ENCODE results near the gene DUSP2.

Gene DUSP2

DNA sequence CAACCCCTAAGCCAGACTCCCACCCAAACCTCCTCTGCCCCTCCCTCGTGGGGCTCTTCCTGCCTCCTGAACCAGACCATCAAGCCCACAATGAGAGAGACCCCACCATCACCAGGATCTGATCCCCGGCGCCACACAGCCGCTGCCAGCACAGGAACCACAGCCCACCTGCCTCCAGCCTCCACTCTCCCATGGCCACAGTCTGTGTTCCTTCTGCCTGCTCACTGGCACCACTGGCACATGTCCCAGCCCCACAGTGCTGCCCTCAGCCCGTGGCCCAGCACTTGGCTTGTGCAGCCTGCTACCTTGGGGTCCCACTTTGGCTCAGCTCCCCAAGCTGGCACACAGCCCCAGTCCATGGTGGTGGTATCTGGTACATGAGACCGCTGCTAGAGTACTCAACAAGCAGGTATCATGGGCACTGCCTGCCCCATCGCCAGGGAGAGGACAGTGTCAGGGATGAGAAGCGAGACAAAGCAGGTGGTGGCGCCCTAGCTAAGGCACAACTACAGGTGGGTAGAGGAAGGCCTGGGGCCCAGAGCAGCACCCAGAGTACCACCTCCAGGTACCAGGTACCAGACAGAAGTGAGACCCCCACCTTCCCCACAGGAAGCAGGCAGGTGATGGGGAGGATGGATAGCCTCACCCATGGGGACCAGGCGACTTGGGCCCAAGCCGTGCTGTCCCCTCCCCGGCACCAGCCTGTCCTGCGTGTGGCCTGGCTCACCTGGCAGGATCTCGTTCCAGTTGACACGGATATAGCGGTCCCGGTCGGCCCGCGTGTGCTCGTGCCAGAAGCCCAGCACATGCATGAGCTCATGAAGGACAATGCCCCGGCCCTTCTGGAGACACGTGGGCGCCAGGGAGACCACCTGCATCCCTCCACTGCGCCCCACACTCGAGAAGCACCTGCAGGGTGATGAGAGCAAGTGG, 13.2 kb downstream of the DUSP2 start:
- DNase-seq (ENCODE audit: low read depth in 2 of 2): no peak

DNA sequence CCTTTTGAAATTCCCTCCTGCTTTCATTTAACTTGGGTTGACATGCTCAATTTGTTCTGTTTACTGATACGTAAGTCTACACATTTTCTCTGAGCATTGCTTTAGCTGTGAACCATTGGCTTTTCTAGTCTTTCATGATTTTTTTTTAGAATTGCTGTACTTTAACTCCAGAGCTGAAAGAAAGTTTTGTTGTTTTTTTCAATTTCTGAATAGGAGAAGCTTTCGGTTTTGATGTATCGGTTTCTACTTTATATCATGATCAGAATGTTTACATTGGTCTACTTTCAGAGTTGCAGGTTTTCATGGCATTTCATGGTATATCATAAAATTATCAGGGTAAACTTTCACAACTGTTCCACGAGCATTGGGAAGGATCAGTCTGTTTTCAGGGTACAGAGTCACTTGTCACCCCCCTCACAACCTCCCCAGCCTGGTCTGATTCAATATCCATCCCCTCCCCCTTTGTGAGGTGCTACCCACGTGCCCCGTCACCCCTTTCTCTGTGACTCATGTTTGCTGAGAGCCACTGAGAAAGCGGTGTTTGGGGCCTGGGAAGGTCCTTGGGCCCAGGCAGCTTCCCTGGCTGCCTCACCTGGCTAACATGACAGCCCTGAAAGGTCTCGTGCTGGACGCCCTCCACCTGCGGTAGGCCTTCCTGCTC, 14.0 kb downstream of the DUSP2 start:
- no peak for DNase-seq (ENCODE audit: low read depth in 2 of 2)

DNA sequence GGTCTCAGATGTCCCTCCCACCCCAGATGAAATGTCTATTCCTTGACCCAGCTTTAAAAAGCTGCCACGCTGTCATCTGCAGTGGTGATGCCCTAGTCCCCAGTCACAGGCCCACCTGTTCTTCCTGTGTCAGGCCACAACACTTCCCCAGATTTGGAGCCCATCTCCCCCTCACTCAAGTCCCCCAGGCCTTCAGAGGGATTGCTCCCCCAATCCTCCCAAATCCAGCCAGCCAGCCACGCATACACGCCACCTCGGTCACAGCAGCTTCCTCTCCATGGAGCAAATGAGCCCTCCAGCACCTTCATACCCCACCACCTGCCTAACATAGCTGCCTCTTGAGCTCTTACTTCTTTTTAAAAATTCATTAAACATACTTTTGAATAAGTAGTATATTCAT, 14.8 kb downstream of the DUSP2 start:
- no peak for DNase-seq (ENCODE audit: low read depth in 2 of 2)

DNA sequence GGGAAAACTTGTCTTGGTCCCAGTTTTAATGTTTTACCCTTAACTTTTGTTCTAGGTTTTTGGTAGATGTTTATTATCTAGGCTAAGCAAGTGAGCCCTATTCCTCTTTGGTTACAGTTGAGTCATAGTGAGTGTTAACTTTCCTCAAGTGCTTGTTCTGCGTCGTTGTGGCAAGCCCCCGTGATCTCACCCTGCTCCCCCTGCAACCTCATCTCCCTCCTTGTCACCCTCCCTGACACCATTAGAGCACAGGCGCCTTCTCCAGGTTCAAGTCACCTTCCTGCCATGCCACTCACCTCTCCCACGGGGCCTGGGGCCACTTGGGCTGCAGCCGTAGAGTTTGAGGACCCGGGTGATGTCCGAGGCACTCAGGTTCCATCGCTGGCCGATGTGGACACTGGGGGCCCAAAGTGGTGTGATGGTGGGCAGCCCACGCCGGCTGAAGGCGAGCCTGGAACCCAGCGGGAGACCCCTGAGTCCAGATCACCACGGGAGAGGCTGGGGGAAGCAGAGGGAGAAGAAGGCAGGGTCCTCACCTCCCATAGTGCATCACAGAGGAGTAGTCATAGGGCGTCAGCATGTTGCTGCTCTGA, 15.6 kb downstream of the DUSP2 start:
- no peak for DNase-seq (ENCODE audit: low read depth in 2 of 2)

DNA sequence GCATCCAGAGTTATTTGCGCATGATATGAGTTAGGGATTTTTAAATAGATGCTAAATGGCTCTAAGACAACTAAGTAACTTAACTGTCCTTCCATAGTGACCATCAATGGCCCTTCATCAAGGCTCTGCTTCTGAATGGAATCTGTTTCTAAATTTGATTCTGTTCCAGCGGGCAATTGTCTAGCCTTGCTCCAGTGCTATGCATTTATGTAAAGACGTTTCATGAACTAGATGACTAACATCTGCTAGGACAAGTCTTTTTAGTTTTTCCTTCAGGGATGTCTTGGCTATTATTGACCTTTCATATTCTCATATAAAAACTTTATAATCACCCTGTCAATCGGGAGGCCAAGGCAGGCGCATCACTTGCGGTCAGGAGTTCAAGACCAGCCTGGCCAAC, 16.8 kb downstream of the DUSP2 start:
- no peak for DNase-seq (ENCODE audit: low read depth in 2 of 2)

DNA sequence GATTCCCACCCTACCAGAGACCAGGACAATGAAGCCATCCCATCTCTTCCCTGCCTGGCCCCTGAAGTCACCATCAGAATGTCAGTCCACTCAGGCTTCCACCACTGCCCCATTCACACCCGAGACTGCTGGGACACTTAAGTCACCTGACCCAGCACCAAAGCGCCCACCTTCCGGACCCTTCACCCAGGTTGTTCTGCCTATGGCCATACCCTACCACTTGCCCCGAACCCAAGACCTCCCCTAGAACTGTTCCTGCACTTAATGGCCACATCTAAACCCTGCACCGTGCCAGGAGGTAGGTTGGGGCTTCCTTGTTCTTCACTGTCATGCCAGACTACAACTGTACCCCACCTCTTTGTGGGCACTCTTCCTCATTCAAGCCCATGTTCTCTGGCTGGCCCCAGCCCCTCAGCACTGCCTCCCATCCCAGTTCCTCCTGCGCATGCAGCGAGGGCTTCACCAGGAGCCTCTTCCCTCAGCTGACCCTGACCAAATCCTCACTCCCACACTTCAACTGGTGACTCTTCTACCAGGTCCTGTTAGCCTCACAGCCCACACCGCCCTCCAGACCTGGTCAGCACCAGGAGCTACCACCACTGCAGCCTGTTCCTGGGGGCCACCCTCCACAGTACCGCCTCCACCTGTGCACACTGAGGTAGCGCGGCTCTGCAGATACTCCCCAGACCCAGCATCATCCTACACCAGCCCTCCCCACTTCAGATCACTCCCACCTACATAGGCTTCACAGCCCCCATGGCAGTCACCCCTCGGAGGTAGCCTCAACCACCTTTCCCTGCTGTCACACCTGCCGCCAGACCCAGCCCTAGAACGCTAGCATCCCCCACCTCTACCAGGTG, 20.6 kb downstream of the DUSP2 start:
- no peak for DNase-seq (ENCODE audit: low read depth in 2 of 2)

DNA sequence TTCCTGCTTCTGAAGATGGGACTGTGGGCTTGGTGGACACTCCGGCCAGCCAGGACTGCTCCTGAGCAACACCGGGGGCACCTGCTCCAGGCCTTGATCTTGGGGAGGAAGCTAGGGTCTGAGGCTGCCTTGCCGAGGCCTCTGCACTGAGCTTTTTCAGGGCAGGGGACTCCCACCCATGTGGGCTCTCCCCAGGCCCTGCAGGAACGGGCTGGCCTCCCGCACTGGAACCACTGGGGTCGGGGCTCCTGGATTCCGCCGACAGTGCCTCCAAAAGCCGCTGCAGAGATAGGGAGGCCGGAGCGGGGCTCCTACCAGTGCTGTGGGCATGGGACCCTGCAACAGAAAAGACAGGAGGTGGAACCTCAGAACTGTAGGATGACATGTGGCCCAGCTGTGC, 21.3 kb downstream of the DUSP2 start:
- DNase-seq (ENCODE audit: low read depth in 2 of 2): no peak

DNA sequence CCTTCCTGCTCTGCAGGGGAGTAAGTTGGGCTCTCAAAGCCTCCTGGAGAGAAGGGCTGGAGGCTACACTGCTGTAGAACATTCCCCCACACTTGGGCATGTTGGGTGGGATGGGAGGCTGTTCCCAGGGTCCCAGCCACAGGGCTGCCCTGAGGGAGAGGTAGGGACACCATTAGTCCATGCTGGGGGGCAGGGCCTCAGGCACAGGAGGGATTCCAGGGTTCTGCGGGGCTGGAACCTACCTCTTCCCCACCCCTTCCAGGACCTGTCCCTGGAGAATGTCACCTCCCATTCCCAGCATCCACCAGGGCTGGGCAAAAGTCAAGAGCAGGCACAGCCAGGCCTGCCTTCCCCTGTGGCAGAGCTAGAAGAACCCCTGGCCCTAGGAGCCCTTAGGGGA, 21.9 kb downstream of the DUSP2 start:
- DNase-seq (ENCODE audit: low read depth in 2 of 2): no peak

DNA sequence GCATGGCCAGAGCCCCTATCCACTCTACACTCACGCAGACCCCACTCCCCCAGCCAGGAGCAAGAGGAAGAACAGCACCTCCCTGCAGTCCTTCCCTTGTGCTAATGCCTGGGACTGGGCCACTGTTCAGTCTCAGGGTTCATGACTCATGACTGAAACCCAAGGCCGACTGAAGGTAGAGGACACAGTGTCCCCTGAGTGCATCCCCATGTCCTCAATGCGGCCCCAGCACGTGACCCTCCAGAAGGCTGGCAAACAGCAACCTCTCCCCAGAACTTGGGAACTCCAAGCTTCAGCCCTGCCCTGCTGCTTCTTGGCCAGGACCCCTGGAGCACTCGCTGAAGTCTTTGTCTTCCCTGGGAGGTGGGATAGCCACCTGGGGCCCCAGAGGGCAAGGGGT, 22.8 kb downstream of the DUSP2 start:
- DNase-seq (ENCODE audit: low read depth in 2 of 2): no peak

DNA sequence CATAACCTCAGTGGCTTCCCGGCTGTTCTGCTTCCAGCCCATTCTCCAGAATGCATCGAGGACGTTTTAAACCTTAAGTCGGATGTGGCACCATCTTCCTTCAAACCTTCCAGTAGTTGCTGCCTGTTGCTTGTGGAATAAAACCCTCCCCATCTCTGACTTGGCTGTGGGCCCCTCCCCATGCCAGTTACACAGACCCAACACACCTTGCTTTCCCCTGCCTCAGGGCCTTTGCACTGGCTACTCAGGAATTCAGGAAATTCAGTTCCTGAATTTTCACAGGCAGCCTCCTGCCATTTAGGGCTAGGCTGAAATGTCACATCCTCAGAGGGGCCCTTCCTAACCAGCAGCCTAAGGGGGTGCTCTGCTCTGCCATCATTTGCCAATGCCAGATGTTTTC, 23.8 kb downstream of the DUSP2 start:
- no peak for DNase-seq (ENCODE audit: low read depth in 2 of 2)

DNA sequence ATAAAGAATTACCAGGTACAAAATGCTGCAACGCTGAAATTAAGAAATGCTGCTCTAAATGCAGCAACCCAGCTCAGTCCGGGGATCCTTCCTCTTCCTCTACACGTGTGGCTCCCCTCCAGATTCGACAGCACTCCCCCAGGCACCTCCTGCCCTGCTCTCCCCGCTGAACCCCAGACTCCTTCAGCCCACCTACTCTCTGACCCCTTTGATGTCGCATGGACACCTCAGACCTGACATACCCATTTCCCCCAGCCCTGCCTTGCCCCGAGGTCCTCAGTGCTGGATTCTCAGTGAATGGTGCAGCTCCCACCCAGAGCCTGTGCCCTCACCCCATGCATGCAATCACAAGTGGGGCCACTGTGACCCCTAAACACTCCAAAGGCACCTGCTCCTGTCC, 24.2 kb downstream of the DUSP2 start:
- no peak for DNase-seq (ENCODE audit: low read depth in 2 of 2)

DNA sequence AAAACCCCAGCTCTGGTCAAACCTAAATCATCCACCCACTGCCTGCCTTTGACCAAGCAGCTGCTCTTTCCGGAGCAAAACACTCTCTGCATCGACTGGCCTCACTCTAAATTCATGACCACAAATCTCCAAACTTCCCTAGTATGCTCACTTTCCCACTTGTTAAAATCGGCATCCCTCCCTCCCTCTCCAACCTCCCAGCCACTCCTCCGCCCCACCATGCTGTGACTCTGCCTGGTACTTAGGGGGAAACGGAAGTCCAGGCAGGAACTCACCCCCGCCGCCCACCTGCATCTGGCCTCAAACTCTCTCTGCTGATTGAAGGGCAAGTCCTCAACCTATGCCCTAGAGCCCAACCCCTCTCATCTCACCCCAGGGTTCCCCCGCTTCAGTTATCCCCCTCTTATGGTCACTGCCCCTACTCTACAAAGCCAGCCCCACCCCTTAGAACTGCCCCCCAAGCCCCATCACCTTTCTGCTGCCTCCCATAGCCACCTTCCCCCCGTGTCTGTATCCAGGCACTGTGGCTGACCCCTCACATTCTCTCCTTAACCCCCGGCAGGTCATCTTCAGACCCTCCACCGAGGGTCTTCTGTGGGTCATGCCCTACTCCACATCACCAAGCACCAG, 25.0 kb downstream of the DUSP2 start:
- DNase-seq (ENCODE audit: low read depth in 2 of 2): no peak

DNA sequence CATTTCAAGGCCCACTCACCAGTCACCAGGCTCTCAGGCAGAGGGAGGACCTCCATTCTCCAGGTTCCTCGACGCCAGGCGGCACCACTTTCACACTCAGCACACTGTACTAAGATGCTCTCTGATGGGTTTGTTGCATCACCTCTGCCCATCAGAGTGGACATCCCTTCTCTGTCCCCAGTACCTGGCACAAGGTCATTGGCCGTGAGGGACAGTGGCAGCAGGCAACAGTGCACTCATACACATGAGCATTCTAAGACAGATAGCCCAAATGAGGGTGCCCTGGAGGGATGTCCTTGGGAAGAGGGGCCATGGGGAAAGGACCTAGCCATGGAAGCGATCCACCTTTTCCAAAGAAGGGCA, 25.9 kb downstream of the DUSP2 start:
- DNase-seq (ENCODE audit: low read depth in 2 of 2): no peak

DNA sequence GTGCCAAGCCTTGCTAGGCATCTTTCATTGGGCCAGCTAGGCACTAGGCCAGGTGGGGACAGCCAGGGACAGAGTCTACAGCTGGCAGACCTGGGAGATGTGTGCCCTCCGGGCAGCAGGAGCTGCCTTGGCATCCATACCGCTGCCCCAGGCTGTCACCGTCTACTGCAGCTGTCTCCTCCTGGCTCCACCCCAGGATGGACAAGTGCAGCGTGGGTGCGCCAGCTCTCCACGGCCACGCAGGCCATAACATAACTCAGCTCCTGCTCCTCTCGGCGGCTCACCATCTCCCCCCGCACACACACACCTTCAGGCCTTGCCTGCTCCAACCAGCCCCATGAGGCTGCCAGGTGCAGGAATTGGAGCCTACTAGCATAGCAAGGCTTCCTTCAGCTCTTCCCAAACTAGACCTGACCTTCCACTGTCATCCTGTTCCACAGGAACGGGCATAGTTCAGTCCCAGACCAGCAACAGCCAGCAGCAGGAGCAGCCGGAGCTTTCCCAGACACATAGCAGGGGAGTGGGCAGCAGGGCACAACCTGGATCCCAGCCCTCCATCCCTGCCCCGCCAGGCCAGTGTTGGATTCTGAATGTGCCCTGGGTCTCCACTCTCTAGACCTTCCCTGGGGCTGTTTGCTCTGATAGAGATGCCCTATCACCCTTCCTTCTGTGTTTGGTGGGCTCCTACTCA, 26.4 kb downstream of the DUSP2 start:
- no peak for DNase-seq (ENCODE audit: low read depth in 2 of 2)

DNA sequence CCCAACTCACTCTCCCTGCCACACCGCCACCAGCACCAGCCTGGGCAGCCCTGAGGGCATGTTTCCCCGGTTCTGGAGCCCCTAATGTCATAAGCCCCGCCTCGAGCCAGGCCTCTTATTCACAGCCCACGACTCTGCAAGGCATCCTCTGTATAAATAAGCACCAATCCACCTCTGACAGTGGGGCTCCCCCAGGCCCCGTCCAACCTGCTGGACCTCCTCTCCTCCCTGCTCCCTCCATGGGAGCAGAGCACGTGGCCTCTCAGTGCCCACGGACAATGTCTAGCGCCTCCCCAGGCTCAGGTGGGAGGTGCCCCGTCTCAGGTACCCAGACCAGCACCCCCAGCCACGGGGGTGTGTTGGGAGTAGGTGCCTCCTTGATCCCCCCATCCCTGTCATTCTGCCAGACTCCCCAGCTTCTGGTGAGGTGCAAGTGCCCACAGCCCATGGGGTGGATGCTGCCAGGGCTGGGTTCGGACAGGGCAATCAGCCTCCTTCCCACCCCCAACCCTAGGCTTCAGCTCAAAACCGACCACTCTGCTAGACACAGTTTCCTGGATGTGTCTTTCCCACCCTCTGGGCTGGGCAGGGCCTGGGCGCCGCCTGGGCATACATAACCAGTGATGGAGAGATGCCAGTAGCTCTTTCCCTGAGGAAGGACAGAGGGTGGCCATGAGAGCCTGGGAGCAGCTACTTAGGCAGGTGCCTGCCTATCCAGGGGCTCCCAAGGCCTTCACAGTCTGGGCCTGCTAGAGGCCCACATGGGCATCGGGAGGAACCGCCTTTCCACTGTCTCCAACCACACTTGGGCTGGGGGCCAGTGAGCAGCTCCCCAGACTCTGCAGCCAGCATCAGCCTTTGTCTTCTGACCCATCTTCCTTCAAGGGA, 27.3 kb downstream of the DUSP2 start:
- no peak for DNase-seq (ENCODE audit: low read depth in 2 of 2)

DNA sequence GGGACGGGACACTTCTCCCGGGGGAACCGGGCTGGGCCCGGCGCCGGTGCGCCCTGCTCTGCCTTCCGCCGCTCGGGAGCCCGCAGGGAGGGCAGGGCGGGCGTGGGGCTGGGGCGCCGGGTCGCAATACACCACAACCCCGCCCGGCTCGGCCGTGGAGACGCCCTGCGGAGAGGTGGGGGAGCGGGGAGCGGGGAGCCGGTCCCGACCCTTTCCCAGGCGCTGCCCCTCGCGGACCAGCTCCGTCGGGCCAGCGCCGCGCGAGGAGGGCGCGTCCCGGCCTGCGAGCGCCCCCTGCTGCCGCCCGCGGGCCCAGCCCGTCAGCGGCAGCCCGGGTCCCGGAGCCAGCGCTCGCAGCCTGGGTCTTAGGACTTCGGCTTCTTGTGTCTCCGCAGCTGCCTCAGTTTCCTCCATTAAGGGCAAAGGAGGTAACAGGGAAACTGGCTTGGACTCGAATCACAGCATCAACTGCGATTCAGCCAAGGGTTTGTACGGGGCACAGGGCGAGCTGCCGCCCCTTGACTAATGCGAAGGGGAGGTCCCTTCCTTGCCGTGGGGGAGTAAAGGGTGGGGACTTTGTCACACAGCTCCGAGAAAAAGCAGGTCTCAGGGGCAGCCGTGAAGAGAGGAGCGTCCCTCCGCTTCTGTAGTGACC, 28.2 kb downstream of the DUSP2 start:
- DNase-seq (ENCODE audit: low read depth in 2 of 2): peak in 1 of 2 donors; percentile 47

DNA sequence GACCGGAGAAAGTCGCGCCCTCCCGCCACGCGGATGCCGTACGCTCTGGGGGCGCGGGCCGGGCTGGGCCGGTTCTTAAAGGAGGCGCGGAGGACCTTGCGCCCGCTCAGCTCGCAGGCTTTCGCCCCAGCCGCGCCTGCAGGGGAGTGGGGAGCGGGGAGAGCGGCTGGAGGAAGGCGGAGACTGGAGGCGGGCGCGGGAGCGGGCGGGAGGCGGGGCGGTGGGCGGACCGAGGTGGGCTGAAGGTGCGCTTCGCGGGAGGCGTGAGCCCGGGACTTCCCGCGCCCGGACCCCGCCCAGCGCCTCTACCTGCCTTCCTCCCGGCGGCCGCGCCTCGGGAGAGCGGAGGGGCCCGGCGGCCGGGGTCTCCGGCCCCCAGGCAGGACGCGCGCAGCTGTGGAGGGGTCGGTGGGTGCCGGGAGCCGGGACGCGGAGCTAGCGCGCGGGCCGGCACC, 28.8 kb downstream of the DUSP2 start, which contains the start of gene ADRA2B:
TSS of gene ADRA2B (minus strand) at position 148 of the 455 bp plus-strand sequence. CDS start 422 bp downstream, outside the sequence.
- peak; percentile 61 to 82 for DNase-seq (ENCODE audit: low read depth in 2 of 2)

DNA sequence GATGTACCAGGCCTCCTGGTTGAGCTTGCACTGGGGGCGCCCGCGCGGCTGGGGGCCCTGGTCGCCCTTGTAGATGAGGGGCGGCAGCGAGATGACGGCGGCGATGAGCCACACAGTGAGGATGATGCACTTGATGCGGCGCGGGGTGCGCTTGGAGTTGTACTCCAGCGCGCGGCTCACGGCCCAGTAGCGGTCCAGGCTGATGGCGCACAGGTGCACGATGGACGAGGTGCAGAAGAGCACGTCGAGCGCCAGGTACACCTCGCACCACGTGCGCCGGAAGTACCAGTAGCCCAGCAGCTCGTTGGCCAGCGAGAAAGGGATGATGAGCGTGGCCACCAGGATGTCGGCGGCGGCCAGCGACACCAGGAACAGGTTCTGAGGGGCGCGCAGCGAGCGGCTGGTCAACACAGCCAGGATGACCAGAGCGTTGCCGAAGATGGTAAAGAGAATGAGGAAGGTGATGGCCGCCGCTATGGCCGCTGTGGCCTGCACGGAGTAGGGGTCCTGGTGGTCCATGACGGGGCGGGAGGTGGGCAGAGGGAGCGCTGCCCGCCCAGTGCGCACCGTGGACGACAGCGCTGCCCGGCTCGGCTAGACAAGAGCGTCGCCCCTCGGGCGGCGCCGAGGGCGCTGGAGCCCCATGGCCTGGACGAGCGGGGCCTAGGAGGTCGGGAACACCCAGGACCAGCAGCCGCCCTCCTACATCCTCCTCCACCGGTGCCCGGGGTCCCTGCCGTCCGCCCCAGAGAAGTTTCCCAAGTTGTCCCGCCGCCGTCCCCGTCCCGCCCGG, 29.4 kb downstream of the DUSP2 start:
- DNase-seq (ENCODE audit: low read depth in 2 of 2): no peak

Measured in stimulated activated CD8-positive, alpha-beta memory T cell treated with anti-CD3 and anti-CD28 coated beads, Interleukin-7, amount 100 ng/mL, for 4 hours (primary cell).